Colonic mucosa (tissue), 4 donors: ENCODE measurements around the gene TCF4. TPM values are rescaled to one million over a fixed set of nuclear protein-coding genes. Genes with fewer than 3 reads are reported as not detected.

Experiments used
- DNase-seq: peaks from one replicate; pipeline ENCODE4 v3.0.0-alpha.2; 2020
- H3K27ac ChIP-seq: fragments of 200-600 bp; one replicate; pipeline ENCODE4 v1.8.0; 2021
- H3K27me3 ChIP-seq: fragments of 200-600 bp; one replicate; pipeline ENCODE4 v1.8.0; 2021
- H3K36me3 ChIP-seq: fragments of 200-600 bp; one replicate; pipeline ENCODE4 v1.8.0; 2021
- H3K4me1 ChIP-seq: fragments of 200-600 bp; one replicate; pipeline ENCODE4 v1.8.0; 2021; ENCODE audit warnings: mild to moderate bottlenecking
- H3K4me3 ChIP-seq: fragments of 200-600 bp; one replicate; pipeline ENCODE4 v1.8.0; 2021
- H3K9ac ChIP-seq, 2 donors: one replicate each; pipeline ENCODE4 v1.7.0; 2013; ENCODE audit warnings: control low read depth in 2 of 2, low read depth in 2 of 2, low read length in 2 of 2
- H3K9me3 ChIP-seq: fragments of 200-600 bp; one replicate; pipeline ENCODE4 v1.8.0; 2021
- CTCF ChIP-seq: fragments of 200-600 bp; IDR thresholded peaks from one replicate; pipeline ENCODE4 v1.8.0; 2022; ENCODE audit warnings: antibody characterized with exemption, mild to moderate bottlenecking
- intact Hi-C: fragments of 100-400 bp; cut with DNase I; formaldehyde crosslinking; loops from one replicate; pipeline ENCODE4 v1.14.1; 2022
- total RNA-seq, 2 donors: library from RNA; stranded (reverse); fragmentation: NEBNext Ultra II Directional in 1 of 2; extraction: Animal tissue kit (Norgen Biotek cat#: 25700) in 1 of 2; gene quantifications; one replicate each; pipeline ENCODE4 v1.2.1, GENCODE V29; 2021
- donor health status: healthy.
- donor health status: DM: no; HTN: no; CAD: no.
- donor health status: DM: no; HTN: no; CAD: no.

TCF4 gene
- total RNA-seq, 2 donors from 2014 or later = 9.8 to 29.0 TPM

GRCh38 chr18:55272510-55273243 lies 315.3 kb downstream of the TCF4 start:
- DNase-seq = no peak
- intact Hi-C loops = no loop called here
- no peaks in the 10 kb centered on the region for H3K9me3 ChIP-seq
- no peaks in the 10 kb centered on the region for H3K27me3 ChIP-seq
- no peak overlapping the region for H3K4me3 ChIP-seq
- H3K4me1 ChIP-seq = no peaks in the 10 kb centered on the region
- H3K36me3 ChIP-seq = no peaks in the 10 kb centered on the region
- no peak for TF ChIP-seq CTCF
- no peak overlapping the region for H3K27ac ChIP-seq
- no peak overlapping the region for H3K9ac ChIP-seq

DNA sequence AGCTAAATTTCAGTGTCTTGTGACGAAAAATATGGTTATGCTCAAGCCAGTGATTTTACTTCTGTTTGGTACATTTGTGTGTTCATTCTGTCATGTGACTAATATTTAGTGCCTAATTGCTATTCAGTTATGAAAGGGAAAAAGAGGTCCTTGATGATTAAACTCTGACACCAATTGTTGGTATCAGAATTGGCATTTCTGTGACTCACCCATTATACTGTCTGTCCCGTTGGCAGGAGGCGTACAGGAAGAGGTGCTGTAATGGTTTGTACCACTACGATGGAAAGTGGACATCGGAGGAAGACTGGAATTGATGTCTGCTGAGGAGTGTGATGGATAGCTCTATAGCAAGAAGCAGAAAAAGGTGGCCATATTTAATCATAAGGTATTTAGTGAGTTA lies 318.4 kb downstream of the TCF4 start:
- intact Hi-C loops = no loop called here
- no peak overlapping the region for H3K9ac ChIP-seq
- no peak for DNase-seq
- H3K9me3 ChIP-seq = no peaks in the 10 kb centered on the region
- no peak overlapping the region for H3K27ac ChIP-seq
- H3K4me3 ChIP-seq = no peak overlapping the region
- no peaks in the 10 kb centered on the region for H3K27me3 ChIP-seq
- TF ChIP-seq CTCF = no peak
- H3K36me3 ChIP-seq = no peaks in the 10 kb centered on the region
- H3K4me1 ChIP-seq = no peaks in the 10 kb centered on the region

- Histone ChIP-seq H3K27ac (peak overlapping the region; percentile 6), H3K4me3 (no peak overlapping the region), H3K9ac (no peak overlapping the region), H3K4me1 (no peaks in the 10 kb centered on the region), H3K27me3 (no peaks in the 10 kb centered on the region), H3K36me3 (no peaks in the 10 kb centered on the region), H3K9me3 (no peaks in the 10 kb centered on the region)
- intact Hi-C loops = no loop called here
- no peak for DNase-seq
- TF ChIP-seq CTCF = no peak
Observed at GRCh38 chr18:55268628-55269275, 319.2 kb downstream of the TCF4 start.

- Histone ChIP-seq H3K4me3 (no peak overlapping the region), H3K9me3 (no peaks in the 10 kb centered on the region), H3K27me3 (no peaks in the 10 kb centered on the region), H3K36me3 (no peaks in the 10 kb centered on the region), H3K27ac (peak overlapping the region; percentile 6), H3K9ac (no peak overlapping the region), H3K4me1 (no peaks in the 10 kb centered on the region)
- no peak for TF ChIP-seq CTCF
- intact Hi-C loops = no loop called here
- no peak for DNase-seq
Observed at GRCh38 chr18:55268151-55268601, 319.8 kb downstream of the TCF4 start.

GRCh38 chr18:55266981-55267380 lies 321.0 kb downstream of the TCF4 start:
- intact Hi-C loops = no loop called here
- TF ChIP-seq CTCF = no peak
- H3K27ac ChIP-seq = no peak overlapping the region
- no peaks in the 10 kb centered on the region for H3K4me1 ChIP-seq
- H3K27me3 ChIP-seq = no peaks in the 10 kb centered on the region
- no peaks in the 10 kb centered on the region for H3K36me3 ChIP-seq
- H3K4me3 ChIP-seq = no peak overlapping the region
- H3K9me3 ChIP-seq = no peaks in the 10 kb centered on the region
- no peak overlapping the region for H3K9ac ChIP-seq
- no peak for DNase-seq
